SK-N-SH (cell line): ENCODE measurements around the gene BUD31. TPM values are rescaled to one million over a fixed set of nuclear protein-coding genes. Genes with fewer than 3 reads are reported as not detected.

Experiments
- CTCF ChIA-PET: fragments of 300-600, 350-600 bp; formaldehyde crosslinking; extraction: SDS; loops from one replicate; lab custom pipeline; 2021; lab: Yijun Ruan, JAX
- POLR2A ChIA-PET: fragments of 350-600 bp; sonication (Branson Sonifier 250); formaldehyde crosslinking; extraction: SDS; loops from one replicate; lab custom pipeline; 2020; ENCODE audit warnings: antibody characterized with exemption, inconsistent platforms; lab: Yijun Ruan, JAX
- DNase-seq: peaks from one replicate; pipeline ENCODE4 v3.0.0; 2012
- H2AFZ ChIP-seq: fragments of 200-600 bp; sonication (generic); 2 replicates; pipeline ENCODE4 v1.8.1; 2016; ENCODE audit warnings: antibody characterized with exemption, mild to moderate bottlenecking, low read depth
- H3F3A ChIP-seq: fragments of 200-600 bp; sonication (generic); replicated peaks from 2 replicates; pipeline ENCODE3; 2016; ENCODE audit warnings: antibody characterized with exemption, mild to moderate bottlenecking; ENCODE audit not compliant: insufficient read depth
- H3K27ac ChIP-seq, 2 experiments: fragments of 200-500 bp in 1 of 2; fragments of 200-600 bp in 1 of 2; sonication (Bioruptor generic) in 1 of 2; sonication (generic), shearing (Covaris generic) in 1 of 2; 2 replicates each; pipeline versions ENCODE4 v1.5.1 to v1.6.1; 2014 to 2016; ENCODE audit warnings: low read depth in 2 of 2, inconsistent platforms in 1 of 2, low read length in 1 of 2, mild to moderate bottlenecking in 1 of 2, mixed read lengths in 1 of 2
- H3K27me3 ChIP-seq: fragments of 200-600 bp; sonication (generic), shearing (Covaris generic); 2 replicates; pipeline ENCODE4 v1.6.1; 2016; ENCODE audit warnings: mixed run types; ENCODE audit not compliant: insufficient read depth
- H3K36me3 ChIP-seq, 2 experiments: fragments of 200-500 bp in 1 of 2; fragments of 200-600 bp in 1 of 2; sonication (Bioruptor generic) in 1 of 2; sonication (generic) in 1 of 2; replicated peaks in 1 of 2; 2 replicates each; pipeline versions ENCODE3 to v1.5.1; 2014 to 2016; ENCODE audit warnings: low read length in 1 of 2, mild to moderate bottlenecking in 1 of 2; ENCODE audit not compliant: insufficient read depth in 2 of 2, control insufficient read depth in 1 of 2
- H3K4me1 ChIP-seq, 2 experiments: fragments of 200-500 bp in 1 of 2; fragments of 200-600 bp in 1 of 2; sonication (Bioruptor generic) in 1 of 2; sonication (generic), shearing (Covaris generic) in 1 of 2; 2 replicates each; pipeline versions ENCODE4 v1.5.1 to v1.6.1; 2014 to 2016; ENCODE audit warnings: low read depth in 1 of 2, low read length in 1 of 2, mixed run types in 1 of 2; ENCODE audit not compliant: insufficient read depth in 2 of 2, control insufficient read depth in 1 of 2
- H3K4me2 ChIP-seq: fragments of 200-600 bp; sonication (generic), shearing (Covaris generic); 2 replicates; pipeline ENCODE4 v1.6.1; 2017; ENCODE audit warnings: mixed run types
- H3K4me3 ChIP-seq, 2 experiments: fragments of 200-500 bp in 1 of 2; fragments of 200-600 bp in 1 of 2; sonication (Bioruptor generic) in 1 of 2; sonication (generic), shearing (Covaris generic) in 1 of 2; 2 replicates each; pipeline versions ENCODE4 v1.5.1 to v1.8.1; 2014 to 2016; ENCODE audit warnings: low read depth in 2 of 2, inconsistent platforms in 1 of 2, low read length in 1 of 2, mild to moderate bottlenecking in 1 of 2, mixed read lengths in 1 of 2, moderate library complexity in 1 of 2
- H3K79me2 ChIP-seq: fragments of 200-600 bp; sonication (generic); 2 replicates; pipeline ENCODE4 v1.8.1; 2017; ENCODE audit warnings: mild to moderate bottlenecking; ENCODE audit not compliant: insufficient read depth
- H3K9ac ChIP-seq: fragments of 200-600 bp; sonication (generic); 2 replicates; pipeline ENCODE4 v1.6.1; 2017; ENCODE audit warnings: mixed run types
- H3K9me2 ChIP-seq: fragments of 200-600 bp; sonication (generic); 2 replicates; pipeline ENCODE4 v1.6.1; 2017; ENCODE audit warnings: mixed run types
- H3K9me3 ChIP-seq: fragments of 200-600 bp; sonication (generic); 2 replicates; pipeline ENCODE4 v1.6.1; 2017; ENCODE audit warnings: mixed run types, mild to moderate bottlenecking, moderate library complexity
- H4K20me1 ChIP-seq: fragments of 200-600 bp; sonication (generic); 2 replicates; pipeline ENCODE4 v1.6.1; 2017; ENCODE audit warnings: mild to moderate bottlenecking, mixed run types; ENCODE audit not compliant: insufficient read depth
- EP300 ChIP-seq, 2 experiments: IDR thresholded peaks; 2 replicates each; pipeline versions ENCODE4 v1.4.0 to v1.6.1; 2012; ENCODE audit warnings: borderline replicate concordance in 1 of 2, low read depth in 1 of 2, low read length in 1 of 2
- EZH2phosphoT487 ChIP-seq: fragments of 200-600 bp; sonication (generic); IDR thresholded peaks from 2 replicates; pipeline ENCODE4 v1.6.1; 2017; ENCODE audit warnings: low read depth, mixed run types, mild to moderate bottlenecking, antibody characterized with exemption, moderate library complexity, borderline replicate concordance
- FOXJ3 ChIP-seq: sonication (generic); formaldehyde crosslinking; IDR thresholded peaks from 2 replicates; pipeline ENCODE4 v1.5.1; 2020; ENCODE audit warnings: mild to moderate bottlenecking, missing genetic modification reagents
- FOXM1 ChIP-seq: IDR thresholded peaks from 2 replicates; pipeline ENCODE4 v1.4.0; 2012; ENCODE audit warnings: low read depth, mild to moderate bottlenecking
- JUND ChIP-seq: IDR thresholded peaks from 2 replicates; pipeline ENCODE4 v1.4.0; 2012
- MEF2A ChIP-seq: IDR thresholded peaks from 2 replicates; pipeline ENCODE4 v1.4.0; 2012; ENCODE audit warnings: low read depth, borderline replicate concordance
- MXI1 ChIP-seq: IDR thresholded peaks from 2 replicates; pipeline ENCODE4 v1.6.1; 2012; ENCODE audit warnings: mild to moderate bottlenecking, low read depth, low read length, improper control_type of control experiment
- POLR2AphosphoS5 ChIP-seq: IDR thresholded peaks from 2 replicates; pipeline ENCODE4 v1.6.1; 2012; ENCODE audit warnings: low read depth, low read length
- RAD21 ChIP-seq: IDR thresholded peaks from 2 replicates; pipeline ENCODE4 v1.6.1; 2012; ENCODE audit warnings: mild to moderate bottlenecking, low read length
- RCOR1 ChIP-seq: fragments of 150-350 bp; IDR thresholded peaks from 2 replicates; pipeline ENCODE4 v1.6.1; 2017; ENCODE audit warnings: antibody characterized with exemption, low read length
- TEAD4 ChIP-seq: IDR thresholded peaks from 2 replicates; pipeline ENCODE4 v1.4.0; 2012; ENCODE audit warnings: mild to moderate bottlenecking, borderline replicate concordance; ENCODE audit not compliant: insufficient read depth
- WGBS: methylation state at CpG from one replicate; pipeline ENCODE4 v1.1.6; 2017; ENCODE audit warnings: low lambda C conversion rate; 5-methylcytosine and 5-hydroxymethylcytosine counted together
- polyA plus RNA-seq, 3 experiments: library from polyadenylated mRNA; depleted of rRNA; stranded (reverse); fragments of >200 nt; gene quantifications; 2 replicates each; pipeline ENCODE4 v1.2.3, GENCODE V29; 2012
- TF ChIP-seq, protein P1 (sequence below): fragments of 150-350 bp; IDR thresholded peaks from 2 replicates; pipeline ENCODE4 v1.6.1; 2017; ENCODE audit warnings: antibody characterized with exemption, low read length, low read depth, borderline replicate concordance
- TF ChIP-seq, protein P2 (sequence below): IDR thresholded peaks from 2 replicates; pipeline ENCODE4; 2012
- TF ChIP-seq, protein P3 (sequence below): IDR thresholded peaks from 2 replicates; pipeline ENCODE4 v1.6.1; 2012; ENCODE audit warnings: mild to moderate bottlenecking, low read depth, low read length, moderate library complexity
- TF ChIP-seq, protein P4 (sequence below): IDR thresholded peaks from 2 replicates; pipeline ENCODE4 v1.4.0; 2012; ENCODE audit warnings: low read depth, borderline replicate concordance

Gene BUD31
- polyA plus RNA-seq, 1 of the 3 experiments (the other 2 are of a cell fraction): 162 TPM

DNA sequence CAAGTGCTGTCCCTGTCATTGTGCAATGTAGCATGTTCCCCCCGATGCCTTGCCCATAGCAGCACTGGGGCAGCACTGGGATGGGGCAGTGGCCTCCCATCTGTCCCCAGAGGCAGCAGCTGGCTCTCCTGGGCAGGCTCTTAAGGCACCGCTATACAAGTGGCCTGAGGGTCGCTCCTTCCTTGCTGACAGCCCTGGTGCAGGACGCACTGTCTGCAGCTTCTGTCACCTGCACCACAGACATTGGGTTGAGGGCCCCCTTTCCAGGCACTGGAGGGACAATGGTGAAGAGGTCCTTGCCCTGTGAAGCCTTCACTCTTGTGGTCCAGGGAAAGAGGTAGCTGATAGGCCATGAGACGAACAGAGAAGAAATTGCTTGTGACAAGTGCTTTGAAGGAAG lies 40.6 kb downstream of the BUD31 start:
- H3K9me2 ChIP-seq: no peaks in the 10 kb centered on the region
- H3K4me2 ChIP-seq: no peak overlapping the region
- TF ChIP-seq EZH2phosphoT487 (no peak), FOXJ3 (CRISPR knock-in tag) (no peak), TEAD4 (no peak), MEF2A (no peak), JUND (no peak), MXI1 (no peak), POLR2AphosphoS5 (no peak), RAD21 (no peak)
- TF ChIP-seq, protein P1, sequence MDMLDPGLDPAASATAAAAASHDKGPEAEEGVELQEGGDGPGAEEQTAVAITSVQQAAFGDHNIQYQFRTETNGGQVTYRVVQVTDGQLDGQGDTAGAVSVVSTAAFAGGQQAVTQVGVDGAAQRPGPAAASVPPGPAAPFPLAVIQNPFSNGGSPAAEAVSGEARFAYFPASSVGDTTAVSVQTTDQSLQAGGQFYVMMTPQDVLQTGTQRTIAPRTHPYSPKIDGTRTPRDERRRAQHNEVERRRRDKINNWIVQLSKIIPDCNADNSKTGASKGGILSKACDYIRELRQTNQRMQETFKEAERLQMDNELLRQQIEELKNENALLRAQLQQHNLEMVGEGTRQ: no peak
- TF ChIP-seq, protein P2, sequence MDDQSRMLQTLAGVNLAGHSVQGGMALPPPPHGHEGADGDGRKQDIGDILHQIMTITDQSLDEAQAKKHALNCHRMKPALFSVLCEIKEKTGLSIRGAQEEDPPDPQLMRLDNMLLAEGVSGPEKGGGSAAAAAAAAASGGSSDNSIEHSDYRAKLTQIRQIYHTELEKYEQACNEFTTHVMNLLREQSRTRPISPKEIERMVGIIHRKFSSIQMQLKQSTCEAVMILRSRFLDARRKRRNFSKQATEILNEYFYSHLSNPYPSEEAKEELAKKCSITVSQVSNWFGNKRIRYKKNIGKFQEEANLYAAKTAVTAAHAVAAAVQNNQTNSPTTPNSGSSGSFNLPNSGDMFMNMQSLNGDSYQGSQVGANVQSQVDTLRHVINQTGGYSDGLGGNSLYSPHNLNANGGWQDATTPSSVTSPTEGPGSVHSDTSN: no peak
- peaks cover 8% of the 10 kb centered on the region; the same call in 1 of the 2 replicates for H4K20me1 ChIP-seq
- H3K9me3 ChIP-seq: no peaks in the 10 kb centered on the region
- H3K27me3 ChIP-seq: no peaks in the 10 kb centered on the region
- POLR2A ChIA-PET: interaction anchor here (1.4 kb wide), 1 partner anchor 11 kb away, joined by 6 read pairs; the partner anchor contains the start of genes CPSF4 and PTCD1
- CTCF ChIA-PET: interaction anchor here (0.6 to 1.3 kb wide), 4 partner anchors 10 to 50 kb away, joined by 3 to 6 read pairs (median 3); no protein-coding TSS in a partner anchor
- H3K79me2 ChIP-seq: peaks cover 14% of the 10 kb centered on the region; the same call in 1 of the 2 replicates
- DNase-seq: no peak
- H3F3A ChIP-seq: peaks cover 13% of the 10 kb centered on the region
- H3K27ac ChIP-seq: no peak overlapping the region
- no peak overlapping the region for H3K4me3 ChIP-seq
- H2AFZ ChIP-seq: no peak overlapping the region
- WGBS: 93% methylated on average over 5 of the region's 5 CpGs
- H3K36me3 ChIP-seq: peaks cover 84 to 90% of the 10 kb centered on the region in 2 experiments
- no peaks in the 10 kb centered on the region for H3K4me1 ChIP-seq
- no peak overlapping the region for H3K9ac ChIP-seq

DNA sequence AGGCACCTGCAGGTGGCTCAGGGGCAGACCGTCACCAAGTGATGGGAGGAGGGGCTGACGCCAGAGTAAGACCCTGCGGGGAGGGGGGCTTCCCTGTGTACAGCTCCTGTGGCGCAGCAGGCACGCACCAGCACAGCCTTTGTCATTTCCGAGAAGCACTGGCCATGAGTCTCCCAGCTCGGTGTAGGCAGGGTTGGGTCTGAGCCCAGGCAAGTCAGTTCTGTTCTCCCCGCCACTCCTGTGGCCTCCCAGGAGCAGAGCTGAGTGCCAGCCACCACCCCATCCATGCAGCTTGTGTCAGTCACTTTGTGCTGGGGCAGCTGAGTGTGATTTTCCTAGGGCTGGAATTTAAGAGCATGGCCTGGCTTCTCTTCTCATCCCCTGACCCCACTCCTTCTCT lies 43.2 kb downstream of the BUD31 start:
- no peak overlapping the region for H3K4me2 ChIP-seq
- H3K9ac ChIP-seq: no peak overlapping the region
- no peak for TF ChIP-seq EZH2phosphoT487
- H3F3A ChIP-seq: peaks cover 11% of the 10 kb centered on the region
- H3K27me3 ChIP-seq: no peaks in the 10 kb centered on the region
- H4K20me1 ChIP-seq: peaks cover 13% of the 10 kb centered on the region
- H3K9me2 ChIP-seq: no peaks in the 10 kb centered on the region
- POLR2A ChIA-PET: no interaction called here
- H3K27ac ChIP-seq: no peak overlapping the region
- H3K4me3 ChIP-seq: no peak overlapping the region
- 95% methylated on average over 8 of the region's 8 CpGs for whole genome bisulfite sequencing
- H2AFZ ChIP-seq: no peak overlapping the region
- CTCF ChIA-PET: no interaction called here
- peak; percentile 27 for DNase-seq
- peaks cover 68 to 94% of the 10 kb centered on the region in 2 experiments for H3K36me3 ChIP-seq
- no peaks in the 10 kb centered on the region for H3K9me3 ChIP-seq
- peaks cover 25% of the 10 kb centered on the region; the same call in 1 of the 2 replicates for H3K79me2 ChIP-seq
- no peaks in the 10 kb centered on the region for H3K4me1 ChIP-seq

DNA sequence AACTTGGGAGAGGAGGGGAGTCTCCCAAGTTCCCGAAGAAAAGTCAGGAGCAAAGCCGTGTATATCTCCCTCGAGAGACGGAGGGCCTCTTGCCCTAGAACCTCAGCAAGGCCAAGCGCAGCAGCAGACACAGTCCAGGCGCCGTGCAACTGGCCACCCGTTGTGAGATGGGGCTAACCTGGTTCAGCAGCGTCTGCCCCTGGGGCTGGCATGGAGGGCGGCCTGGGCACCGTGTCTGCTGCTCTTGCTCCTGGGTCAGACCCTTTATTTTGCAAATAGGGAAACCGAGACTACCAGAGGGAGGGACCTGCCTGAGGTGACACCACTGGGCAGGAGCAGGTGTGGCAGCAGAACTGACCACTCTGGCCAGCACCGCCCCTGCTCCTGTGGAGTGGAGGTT lies 43.8 kb downstream of the BUD31 start:
- H3K9me3 ChIP-seq: no peaks in the 10 kb centered on the region
- CTCF ChIA-PET: no interaction called here

More for the DNA sequence above, 43.8 kb downstream of the BUD31 start:
- H3K9me2 ChIP-seq: no peaks in the 10 kb centered on the region
- peaks cover 17% of the 10 kb centered on the region for H3F3A ChIP-seq
- H3K9ac ChIP-seq: no peak overlapping the region
- peaks cover 19% of the 10 kb centered on the region for H4K20me1 ChIP-seq
- H3K4me3 ChIP-seq: no peak overlapping the region
- TF ChIP-seq, protein P3, sequence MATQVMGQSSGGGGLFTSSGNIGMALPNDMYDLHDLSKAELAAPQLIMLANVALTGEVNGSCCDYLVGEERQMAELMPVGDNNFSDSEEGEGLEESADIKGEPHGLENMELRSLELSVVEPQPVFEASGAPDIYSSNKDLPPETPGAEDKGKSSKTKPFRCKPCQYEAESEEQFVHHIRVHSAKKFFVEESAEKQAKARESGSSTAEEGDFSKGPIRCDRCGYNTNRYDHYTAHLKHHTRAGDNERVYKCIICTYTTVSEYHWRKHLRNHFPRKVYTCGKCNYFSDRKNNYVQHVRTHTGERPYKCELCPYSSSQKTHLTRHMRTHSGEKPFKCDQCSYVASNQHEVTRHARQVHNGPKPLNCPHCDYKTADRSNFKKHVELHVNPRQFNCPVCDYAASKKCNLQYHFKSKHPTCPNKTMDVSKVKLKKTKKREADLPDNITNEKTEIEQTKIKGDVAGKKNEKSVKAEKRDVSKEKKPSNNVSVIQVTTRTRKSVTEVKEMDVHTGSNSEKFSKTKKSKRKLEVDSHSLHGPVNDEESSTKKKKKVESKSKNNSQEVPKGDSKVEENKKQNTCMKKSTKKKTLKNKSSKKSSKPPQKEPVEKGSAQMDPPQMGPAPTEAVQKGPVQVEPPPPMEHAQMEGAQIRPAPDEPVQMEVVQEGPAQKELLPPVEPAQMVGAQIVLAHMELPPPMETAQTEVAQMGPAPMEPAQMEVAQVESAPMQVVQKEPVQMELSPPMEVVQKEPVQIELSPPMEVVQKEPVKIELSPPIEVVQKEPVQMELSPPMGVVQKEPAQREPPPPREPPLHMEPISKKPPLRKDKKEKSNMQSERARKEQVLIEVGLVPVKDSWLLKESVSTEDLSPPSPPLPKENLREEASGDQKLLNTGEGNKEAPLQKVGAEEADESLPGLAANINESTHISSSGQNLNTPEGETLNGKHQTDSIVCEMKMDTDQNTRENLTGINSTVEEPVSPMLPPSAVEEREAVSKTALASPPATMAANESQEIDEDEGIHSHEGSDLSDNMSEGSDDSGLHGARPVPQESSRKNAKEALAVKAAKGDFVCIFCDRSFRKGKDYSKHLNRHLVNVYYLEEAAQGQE: no peak
- TF ChIP-seq, protein P4, sequence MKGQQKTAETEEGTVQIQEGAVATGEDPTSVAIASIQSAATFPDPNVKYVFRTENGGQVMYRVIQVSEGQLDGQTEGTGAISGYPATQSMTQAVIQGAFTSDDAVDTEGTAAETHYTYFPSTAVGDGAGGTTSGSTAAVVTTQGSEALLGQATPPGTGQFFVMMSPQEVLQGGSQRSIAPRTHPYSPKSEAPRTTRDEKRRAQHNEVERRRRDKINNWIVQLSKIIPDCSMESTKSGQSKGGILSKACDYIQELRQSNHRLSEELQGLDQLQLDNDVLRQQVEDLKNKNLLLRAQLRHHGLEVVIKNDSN: no peak
- TF ChIP-seq EP300 (IDR thresholded peaks at IDR 0.05; ENCODE audit: borderline replicate concordance in 1 of 2, low read depth in 1 of 2, low read length in 1 of 2): no peak
- no peak for TF ChIP-seq MXI1
- TF ChIP-seq JUND: no peak
- no peak for TF ChIP-seq FOXM1
- no peak for TF ChIP-seq RCOR1
- POLR2A ChIA-PET: no interaction called here
- WGBS: 97% methylated on average over 13 of the region's 13 CpGs
- H3K4me1 ChIP-seq: no peaks in the 10 kb centered on the region
- H2AFZ ChIP-seq: no peak overlapping the region
- no peak overlapping the region for H3K27ac ChIP-seq
- peaks cover 67 to 96% of the 10 kb centered on the region in 2 experiments for H3K36me3 ChIP-seq
- peak; percentile 25 for DNase-seq
- H3K79me2 ChIP-seq: peaks cover 30% of the 10 kb centered on the region; the same call in 1 of the 2 replicates
- H3K4me2 ChIP-seq: no peak overlapping the region
- no peaks in the 10 kb centered on the region for H3K27me3 ChIP-seq
